ENCODE data around the gene STXBP1. TPM values are rescaled to one million over a fixed set of nuclear protein-coding genes. Genes with fewer than 3 reads are reported as not detected.

STXBP1 gene
- total and polyA plus RNA-seq, 2 donors (not counting 3 experiments of a cell fraction or from before 2014, with no cell fraction given), result 18.8 to 51.3 TPM

DNA sequence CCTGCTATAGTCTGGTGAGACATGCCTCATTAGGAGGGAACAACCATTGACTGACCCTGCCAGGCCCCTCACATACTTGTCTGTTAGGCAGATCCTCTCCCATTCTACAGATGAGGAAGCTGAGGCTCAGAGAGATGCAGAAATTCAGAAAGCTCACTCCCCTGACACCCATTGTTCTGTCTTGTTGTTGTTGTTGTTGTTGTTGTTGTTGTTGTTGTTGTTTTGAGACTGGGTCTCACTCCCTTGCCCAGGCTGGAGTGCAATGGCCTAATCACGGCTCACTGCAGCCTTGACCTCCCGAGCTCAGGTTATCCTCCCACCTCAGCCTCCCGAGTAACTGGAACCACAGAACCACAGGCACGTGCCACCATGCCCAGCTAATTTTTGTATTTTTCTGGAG is 81.6 kb downstream of the STXBP1 start:
- H3K9me1 ChIP-seq (replicated peaks; ENCODE audit: control insufficient read depth, extremely low read depth, insufficient read depth, low read length), result no peaks in the 10 kb centered on the region
- DNase-seq (ENCODE audit: low read depth, low spot score) (no peak), FAIRE-seq (no peak)
- H3K27ac ChIP-seq (ENCODE audit: insufficient read depth, low read depth, low read length), result no peak overlapping the region
- H3K4me2 ChIP-seq (ENCODE audit: insufficient read depth, low read length), result no peak overlapping the region
- no peaks in the 10 kb centered on the region for H4K20me1 ChIP-seq (replicated peaks; ENCODE audit: control insufficient read depth, extremely low read depth, insufficient read depth, low read length)
- H3K27me3 ChIP-seq (ENCODE audit: control insufficient read depth in 2 of 2, insufficient read depth in 2 of 2, low read length in 2 of 2), result no peaks in the 10 kb centered on the region
- ChIA-PET CTCF (interaction anchor here (0.5 to 1.5 kb wide), 2 partner anchors 41 to 161 kb away, joined by 3 to 4 read pairs; partner anchors contain the start of gene ENG), POLR2A (no interaction called here)
- peaks cover 0 to 11% of the 10 kb centered on the region in 2 experiments for H3K36me3 ChIP-seq (ENCODE audit: control insufficient read depth in 2 of 2, extremely low read depth in 1 of 2, insufficient read depth in 2 of 2, low read length in 2 of 2)
- H3K4me1 ChIP-seq (ENCODE audit: control insufficient read depth, extremely low read depth, insufficient read depth, low read length), result no peaks in the 10 kb centered on the region
- no peaks in the 10 kb centered on the region for H3K9me3 ChIP-seq (replicated peaks; ENCODE audit: control insufficient read depth, insufficient read depth, low read length)
- no TSS peak for BruUV-seq (replicated peaks)
- intact Hi-C loops (cut with micrococcal nuclease), result no loop called here
- no peak overlapping the region for H3K9ac ChIP-seq (replicated peaks; ENCODE audit: extremely low read depth, insufficient read depth, low read length)
- no peak overlapping the region for H2AFZ ChIP-seq (ENCODE audit: low read depth, low read length)
- no peak for TF ChIP-seq MYC (IDR thresholded peaks at IDR 0.05; ENCODE audit: low read depth, low read length)
- TF ChIP-seq POLR2AphosphoS5 (IDR thresholded peaks at IDR 0.05; ENCODE audit: insufficient read depth, low read depth, low read length), result no peak
- TF ChIP-seq CTCF (IDR thresholded peaks at IDR 0.05; ENCODE audit: extremely low read depth in 1 of 2, insufficient read depth in 1 of 2, low read depth in 1 of 2, low read length in 2 of 2), result no peak
- no peak for TF ChIP-seq JUN (IDR thresholded peaks at IDR 0.05; ENCODE audit: borderline replicate concordance, insufficient read depth, insufficient read length, low read depth)
- no peak for TF ChIP-seq POLR2A (IDR thresholded peaks at IDR 0.05; ENCODE audit: low read depth, low read length)
- TF ChIP-seq EZH2 (IDR thresholded peaks at IDR 0.05; ENCODE audit: borderline replicate concordance, low read depth, low read length, severe bottlenecking), result no peak
- TF ChIP-seq, protein P1, sequence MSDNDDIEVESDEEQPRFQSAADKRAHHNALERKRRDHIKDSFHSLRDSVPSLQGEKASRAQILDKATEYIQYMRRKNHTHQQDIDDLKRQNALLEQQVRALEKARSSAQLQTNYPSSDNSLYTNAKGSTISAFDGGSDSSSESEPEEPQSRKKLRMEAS (IDR thresholded peaks at IDR 0.05; ENCODE audit: insufficient read depth, insufficient read length), result no peak
- TF ChIP-seq FOS (IDR thresholded peaks at IDR 0.05; ENCODE audit: borderline replicate concordance, insufficient read depth, low read length), result no peak
- TF ChIP-seq GATA2 (IDR thresholded peaks at IDR 0.05; ENCODE audit: insufficient read depth, insufficient read length, low read depth, low read length), result no peak
- no peaks in the 10 kb centered on the region for H3K79me2 ChIP-seq (ENCODE audit: control insufficient read depth, insufficient read depth, low read length)
- H3K4me3 ChIP-seq (replicated peaks in 1 of 3; ENCODE audit: insufficient read depth in 1 of 3, low read depth in 1 of 3, low read length in 3 of 3), result no peak overlapping the region
- dilution Hi-C loops (cut with MboI; ENCODE audit: extremely low pct_ligation_motif_present, low sequenced_read_pairs), result no loop called here

Data from endothelial cell of umbilical vein (primary cell).